ENCODE measurements around the gene CD209.
"Not testable (repeated sequence)": the region's sequence is repeated elsewhere in the genome, so short reads cannot be mapped to it uniquely, and the experiment has no call there.

CD209 gene, protein sequence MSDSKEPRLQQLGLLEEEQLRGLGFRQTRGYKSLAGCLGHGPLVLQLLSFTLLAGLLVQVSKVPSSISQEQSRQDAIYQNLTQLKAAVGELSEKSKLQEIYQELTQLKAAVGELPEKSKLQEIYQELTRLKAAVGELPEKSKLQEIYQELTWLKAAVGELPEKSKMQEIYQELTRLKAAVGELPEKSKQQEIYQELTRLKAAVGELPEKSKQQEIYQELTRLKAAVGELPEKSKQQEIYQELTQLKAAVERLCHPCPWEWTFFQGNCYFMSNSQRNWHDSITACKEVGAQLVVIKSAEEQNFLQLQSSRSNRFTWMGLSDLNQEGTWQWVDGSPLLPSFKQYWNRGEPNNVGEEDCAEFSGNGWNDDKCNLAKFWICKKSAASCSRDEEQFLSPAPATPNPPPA

DNA sequence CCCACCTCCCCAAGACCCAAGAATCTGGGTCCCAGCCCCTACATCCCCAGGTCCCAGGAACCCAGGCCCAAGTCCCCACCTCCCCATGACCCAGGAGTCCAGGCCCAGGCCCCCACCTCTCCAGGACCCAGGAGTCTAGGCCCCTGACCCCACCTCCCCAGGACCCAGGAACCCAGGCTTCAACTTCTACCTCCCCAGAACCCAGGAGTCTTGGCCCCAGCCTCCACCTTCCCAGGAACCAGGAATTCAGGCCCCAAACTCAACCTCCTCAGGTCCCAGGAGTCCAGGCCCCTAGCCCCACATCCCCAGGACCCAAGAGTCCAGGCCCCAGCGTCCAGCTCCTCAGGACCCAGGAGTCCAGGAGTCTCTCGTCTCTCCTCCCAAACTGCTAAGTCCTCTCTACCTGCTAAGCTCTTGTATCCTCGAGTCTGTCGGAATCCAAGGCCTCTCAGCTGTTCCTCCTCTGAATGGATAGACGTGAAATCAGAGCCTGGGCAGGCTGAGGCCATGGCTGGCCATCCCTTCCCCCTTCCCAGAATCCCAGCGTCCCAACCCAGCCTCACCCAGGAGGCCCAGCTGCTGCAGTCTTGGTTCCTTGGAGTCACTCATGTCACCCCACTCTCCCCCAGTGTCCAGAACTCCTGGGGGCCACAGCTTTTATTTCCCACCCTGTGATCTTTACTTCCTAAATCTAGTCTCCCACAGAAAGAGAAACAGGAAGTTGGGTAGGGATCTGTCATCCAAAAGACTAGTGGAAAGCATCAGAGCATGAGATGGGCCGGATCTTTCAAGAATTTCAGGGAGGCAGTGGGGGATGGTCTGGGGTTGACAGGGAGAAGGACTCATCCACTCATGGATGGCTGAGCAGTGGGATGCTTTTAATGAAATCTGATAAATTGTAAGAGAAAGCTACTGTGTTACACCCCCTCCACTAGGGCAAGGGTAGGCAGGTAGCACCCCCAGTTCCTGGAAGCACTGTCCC, at the start of gene CD209:
CD209 (minus strand) TSS at position 632 of the 982 bp plus-strand sequence; CDS start at position 609, 23 bp downstream.
- DNase-seq (ENCODE audit: low read depth) = no peak

DNA sequence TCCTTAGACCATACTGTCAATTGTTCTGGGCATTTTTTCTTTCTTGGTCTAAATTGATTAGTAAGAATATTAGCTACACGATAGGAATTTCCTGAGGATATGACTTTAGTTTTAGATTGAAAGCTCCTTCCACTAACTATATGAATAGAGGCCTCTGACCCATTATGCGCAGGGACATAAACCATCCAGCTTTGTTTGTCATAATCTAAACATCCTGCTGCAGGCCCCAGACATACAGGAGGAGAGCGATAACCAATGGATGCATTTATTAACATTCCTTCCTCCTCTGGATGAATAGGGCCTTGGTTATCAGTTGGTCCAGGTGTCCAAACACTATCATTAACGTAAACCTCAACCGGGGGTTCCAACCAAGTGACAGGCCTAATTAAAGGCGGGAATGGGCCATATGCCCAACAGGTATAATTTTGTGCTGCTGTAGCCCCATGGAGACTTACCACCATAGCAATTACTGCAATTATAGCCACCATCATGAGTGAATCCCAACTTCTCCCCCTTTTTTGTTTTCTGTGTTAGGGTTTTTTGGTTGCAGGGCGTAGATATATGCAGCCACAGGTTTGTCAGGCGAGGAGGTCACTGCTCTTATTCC, 48.3 kb upstream of the CD209 start:
- DNase-seq (ENCODE audit: low read depth) = no peak

- no peak for DNase-seq (ENCODE audit: low read depth)
Measured at GRCh38 chr19:7793493-7793892, 46.2 kb upstream of the CD209 start.

GRCh38 chr19:7792701-7793100, 45.4 kb upstream of the CD209 start:
- DNase-seq (ENCODE audit: low read depth) = not testable (repeated sequence)

GRCh38 chr19:7792281-7792680, 44.9 kb upstream of the CD209 start:
- DNase-seq (ENCODE audit: low read depth) = no peak

DNA sequence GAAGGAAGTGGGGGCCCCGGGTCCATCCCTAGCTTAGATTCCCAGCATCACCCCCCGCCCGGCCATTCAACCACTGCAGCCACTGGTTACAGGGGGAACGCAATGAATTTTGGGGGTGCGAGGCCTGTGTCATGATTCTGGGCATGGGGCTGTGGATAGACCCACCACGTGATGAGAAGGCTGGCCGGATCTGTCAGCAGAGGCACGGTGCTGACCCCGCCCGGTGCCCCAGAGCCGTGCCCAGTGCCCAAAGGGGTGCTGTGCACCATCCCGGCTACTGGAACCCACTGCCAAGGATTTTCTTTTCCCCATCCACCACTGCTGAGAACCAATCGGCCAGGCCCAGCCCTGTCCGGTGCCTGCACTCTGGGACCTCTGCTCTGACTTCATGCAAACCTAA, 43.1 kb upstream of the CD209 start:
- no peak for DNase-seq (ENCODE audit: low read depth)

GRCh38 chr19:7789447-7789846, 42.1 kb upstream of the CD209 start:
- no peak for DNase-seq (ENCODE audit: low read depth)

GRCh38 chr19:7788933-7789323, 41.6 kb upstream of the CD209 start:
- DNase-seq (ENCODE audit: low read depth) = no peak

DNA sequence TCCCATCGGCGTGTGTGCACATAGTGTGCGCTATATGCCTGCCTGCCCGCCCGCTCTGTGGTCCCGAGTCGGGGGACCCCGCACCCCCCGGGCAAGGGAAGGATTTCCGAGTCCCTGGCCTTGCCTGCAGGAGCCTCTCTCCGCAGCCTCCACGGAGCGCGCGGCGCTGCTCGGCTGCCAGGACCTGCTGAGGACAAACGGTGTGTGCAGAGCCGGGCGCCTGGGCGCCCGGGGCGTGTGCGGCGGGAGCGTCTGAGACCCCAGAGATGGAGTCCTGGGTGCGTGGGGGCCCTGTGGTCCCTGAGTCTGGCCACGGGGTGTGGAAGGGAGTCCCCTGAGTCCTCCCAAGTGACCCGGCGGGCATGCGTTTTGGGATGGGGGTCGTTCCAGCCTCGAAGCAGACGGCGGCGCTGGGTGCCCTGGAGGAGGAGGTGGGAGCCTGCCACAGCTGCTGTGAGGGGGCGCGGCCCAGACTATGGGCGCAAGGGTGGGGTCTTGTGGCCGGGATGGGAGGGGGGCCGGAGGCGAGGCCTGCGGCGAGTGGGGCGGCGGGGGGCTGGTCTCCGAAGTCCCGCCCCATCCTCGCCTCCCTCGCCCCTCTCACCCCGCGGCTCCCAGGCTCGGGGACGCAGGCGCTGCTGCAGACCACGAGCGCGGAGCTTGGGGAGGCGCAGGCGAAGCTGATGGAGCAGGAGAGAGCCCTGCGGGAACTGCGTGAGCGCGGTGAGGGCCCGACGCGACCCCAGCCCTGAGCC, 41.0 kb upstream of the CD209 start:
- DNase-seq (ENCODE audit: low read depth) = no peak

- DNase-seq (ENCODE audit: low read depth) = no peak
Measured at GRCh38 chr19:7787602-7788177, 40.4 kb upstream of the CD209 start.

GRCh38 chr19:7787141-7787540, 39.8 kb upstream of the CD209 start:
- no peak for DNase-seq (ENCODE audit: low read depth)

DNA sequence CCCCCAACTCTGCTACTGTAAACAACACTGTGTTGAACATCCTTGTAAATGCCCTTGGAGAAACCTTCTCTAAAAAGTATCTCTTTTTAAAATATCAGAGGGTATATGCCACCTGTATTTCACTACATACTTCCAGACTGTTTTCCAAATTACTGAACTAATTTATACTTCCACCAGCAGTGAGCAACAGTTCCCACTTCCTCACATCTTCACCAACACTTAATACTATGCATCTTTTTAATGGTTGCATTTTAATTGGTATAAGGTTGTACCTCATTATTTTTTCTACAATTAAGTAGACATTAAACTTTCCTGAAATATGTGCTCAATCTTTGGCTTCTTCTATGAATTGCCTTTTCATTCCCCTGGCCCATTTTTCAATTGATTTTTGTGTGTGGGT, 37.5 kb upstream of the CD209 start:
- no peak for DNase-seq (ENCODE audit: low read depth)

DNA sequence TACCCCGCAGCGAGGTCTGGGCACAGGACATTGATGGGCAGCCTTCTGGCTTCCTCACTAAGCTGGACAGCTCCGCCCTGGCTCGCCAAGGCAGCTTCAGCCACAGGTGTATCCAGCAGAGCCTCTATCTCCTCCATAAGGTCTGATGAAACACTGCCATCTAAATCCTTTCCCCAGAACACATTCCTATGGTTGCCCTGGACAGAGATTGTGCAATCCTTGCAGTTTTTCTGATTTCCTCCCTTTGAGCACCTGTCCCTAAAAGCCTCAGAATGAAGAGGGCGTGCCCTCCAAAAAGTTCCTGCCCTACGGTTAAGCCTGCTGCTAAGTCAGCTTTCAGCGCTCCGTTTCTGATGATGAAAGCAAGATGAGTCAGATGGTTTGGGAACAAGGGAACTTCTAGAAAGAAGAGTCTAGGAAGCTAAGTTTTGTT, 36.7 kb upstream of the CD209 start:
- DNase-seq (ENCODE audit: low read depth) = no peak

- no peak for DNase-seq (ENCODE audit: low read depth)
Measured at GRCh38 chr19:7781157-7781556, 33.8 kb upstream of the CD209 start.

DNA sequence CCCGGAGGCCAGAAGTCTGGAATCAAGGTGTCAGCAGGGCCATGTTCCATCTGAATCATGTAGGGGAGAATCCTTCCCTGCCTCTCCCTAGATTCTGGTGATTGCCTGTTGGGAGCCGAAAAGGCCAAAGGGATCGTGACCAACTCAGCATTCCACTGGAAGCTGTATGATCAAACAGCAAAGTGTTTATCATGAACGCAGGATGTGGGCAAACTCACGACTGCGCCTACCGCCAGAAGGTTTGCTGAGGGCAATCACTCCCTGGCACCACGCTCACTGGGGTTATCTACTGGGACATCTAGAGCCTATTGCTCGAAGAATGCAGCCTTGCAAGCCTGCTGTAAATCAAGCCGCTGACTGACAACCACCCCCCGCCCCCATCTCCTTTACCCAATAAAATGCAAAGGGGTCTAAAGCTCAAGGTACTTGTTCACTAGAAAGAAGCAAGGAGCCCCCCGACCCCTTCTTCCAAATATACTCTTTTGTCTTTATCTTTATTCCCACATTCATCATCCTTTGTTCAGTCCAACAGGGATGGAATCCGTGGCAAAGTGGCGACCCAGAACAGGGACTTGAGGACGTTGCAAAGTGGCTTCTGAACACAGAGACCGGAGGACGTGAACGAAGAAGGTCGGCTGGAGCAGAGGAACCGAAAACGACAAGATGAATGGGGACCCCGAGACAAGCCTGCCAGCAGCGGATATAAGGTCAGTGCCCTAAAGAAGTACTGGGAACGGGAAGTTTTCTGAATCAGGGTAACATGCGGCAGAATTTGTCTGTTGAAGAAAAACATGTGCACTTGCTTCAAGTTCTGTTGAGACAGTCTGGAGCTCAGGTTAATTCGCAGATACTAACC, 32.5 kb upstream of the CD209 start:
- DNase-seq (ENCODE audit: low read depth) = no peak

DNA sequence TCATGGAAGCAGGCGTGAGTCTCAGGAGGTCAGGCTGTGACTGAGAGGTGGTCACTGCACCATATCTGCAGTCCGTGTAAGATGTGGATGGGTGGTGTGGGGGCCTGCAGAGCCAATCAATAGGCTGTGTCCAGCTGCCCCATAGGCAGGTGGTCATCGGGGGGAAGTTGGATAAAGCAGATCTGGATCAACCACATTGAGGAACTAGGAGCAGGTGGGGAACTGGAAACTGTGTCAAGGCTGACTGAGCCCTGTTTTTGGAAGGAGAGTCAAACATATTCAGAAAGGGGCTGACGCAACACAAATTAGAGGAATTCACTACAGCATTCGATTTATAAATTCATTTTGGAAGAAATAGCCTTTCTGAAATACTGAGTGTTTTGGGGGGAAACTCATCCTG, 30.7 kb upstream of the CD209 start:
- no peak for DNase-seq (ENCODE audit: low read depth)

DNA sequence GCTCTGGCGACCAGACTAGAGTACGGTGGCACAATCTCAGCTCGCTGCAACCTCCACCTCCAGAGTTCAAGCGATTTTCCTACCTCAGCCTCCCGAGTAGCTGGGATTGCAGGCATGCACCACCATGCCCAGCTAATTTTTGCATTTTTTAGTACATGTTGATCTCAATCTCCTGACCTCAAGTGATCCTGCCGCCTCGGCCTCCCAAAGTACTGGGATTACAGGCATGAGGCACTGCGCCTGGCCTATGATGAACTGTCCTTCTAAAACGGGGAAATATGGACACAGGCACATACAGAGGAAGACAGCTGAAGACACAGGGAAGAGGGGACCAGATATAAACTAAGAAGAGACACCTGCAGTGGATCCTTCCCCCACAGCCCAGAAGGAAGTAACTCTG, 28.4 kb upstream of the CD209 start:
- no peak for DNase-seq (ENCODE audit: low read depth)

DNA sequence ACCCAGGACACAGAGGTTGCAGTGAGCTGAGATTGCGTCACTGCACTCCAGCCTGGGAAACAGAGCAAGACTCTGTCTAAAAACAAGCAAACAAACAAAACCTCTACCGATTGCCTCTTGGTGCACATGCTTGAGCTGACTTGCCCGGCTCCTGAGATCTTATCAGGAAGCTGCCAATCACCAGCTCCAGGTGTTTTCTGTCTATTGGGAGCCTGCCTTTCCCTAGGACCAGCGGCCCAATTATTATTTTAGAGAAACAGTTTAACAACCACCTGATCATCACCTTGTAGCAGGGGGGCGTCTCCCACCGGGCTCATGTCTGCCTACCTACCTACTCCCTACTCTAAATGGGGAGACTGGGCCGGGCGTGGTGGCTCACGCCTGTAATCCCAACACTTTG, 26.5 kb upstream of the CD209 start:
- DNase-seq (ENCODE audit: low read depth) = no peak

DNA sequence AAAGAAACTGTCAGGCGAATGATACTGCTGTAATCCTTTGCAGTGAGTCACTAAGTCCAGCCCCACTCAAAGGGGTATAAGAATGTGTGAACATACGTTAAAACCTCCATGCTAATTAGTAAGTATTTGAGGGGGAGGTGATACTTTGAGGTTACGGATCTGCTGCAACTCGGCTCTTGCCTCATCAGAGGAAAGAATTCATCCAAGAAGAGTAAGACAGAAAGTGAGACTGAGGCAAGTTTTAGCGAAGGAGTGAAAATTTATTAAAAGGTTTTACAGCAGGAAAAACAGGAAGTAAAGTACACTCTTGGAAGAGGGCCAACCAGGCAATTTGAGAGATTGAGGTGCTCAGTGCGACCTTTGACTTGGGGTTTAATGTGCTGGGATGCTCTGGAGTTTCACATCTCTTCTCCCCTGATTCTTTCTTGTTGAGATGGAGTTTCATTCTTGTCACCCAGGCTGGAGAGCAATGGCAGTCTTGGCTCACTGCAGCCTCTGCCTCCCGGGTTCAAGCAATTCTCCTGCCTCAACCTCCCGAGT, 25.5 kb upstream of the CD209 start:
- DNase-seq (ENCODE audit: low read depth) = no peak

DNA sequence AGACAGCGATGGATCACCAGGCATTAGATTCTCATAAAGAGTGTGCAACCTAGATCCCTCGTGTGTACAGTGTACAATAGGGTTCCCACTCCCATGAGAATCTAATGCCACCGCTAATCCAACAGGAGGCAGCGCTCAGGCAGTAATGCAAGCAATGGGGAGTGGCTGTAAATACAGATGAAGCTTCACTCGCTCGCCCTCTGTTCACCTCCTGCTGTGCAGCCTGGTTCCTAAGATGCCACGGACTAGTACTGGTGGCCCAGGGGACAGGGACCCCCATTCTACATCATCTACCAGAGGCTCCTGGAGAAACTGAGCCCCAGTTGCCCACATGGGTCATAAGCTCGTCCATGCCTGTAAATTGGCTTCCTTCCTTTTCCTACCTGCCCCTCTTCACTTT, 23.7 kb upstream of the CD209 start:
- no peak for DNase-seq (ENCODE audit: low read depth)

All from stimulated activated CD8-positive, alpha-beta memory T cell treated with anti-CD3 and anti-CD28 coated beads, Interleukin-15, amount 100 ng/mL, for 1 hour (primary cell).